ENCODE data around the gene GPC4. TPM values are rescaled to one million over a fixed set of nuclear protein-coding genes. Genes with fewer than 3 reads are reported as not detected.

Gene GPC4
- total RNA-seq, 4 donors from 2014 or later: 7.8 to 15.7 (median 12.7) TPM

DNA sequence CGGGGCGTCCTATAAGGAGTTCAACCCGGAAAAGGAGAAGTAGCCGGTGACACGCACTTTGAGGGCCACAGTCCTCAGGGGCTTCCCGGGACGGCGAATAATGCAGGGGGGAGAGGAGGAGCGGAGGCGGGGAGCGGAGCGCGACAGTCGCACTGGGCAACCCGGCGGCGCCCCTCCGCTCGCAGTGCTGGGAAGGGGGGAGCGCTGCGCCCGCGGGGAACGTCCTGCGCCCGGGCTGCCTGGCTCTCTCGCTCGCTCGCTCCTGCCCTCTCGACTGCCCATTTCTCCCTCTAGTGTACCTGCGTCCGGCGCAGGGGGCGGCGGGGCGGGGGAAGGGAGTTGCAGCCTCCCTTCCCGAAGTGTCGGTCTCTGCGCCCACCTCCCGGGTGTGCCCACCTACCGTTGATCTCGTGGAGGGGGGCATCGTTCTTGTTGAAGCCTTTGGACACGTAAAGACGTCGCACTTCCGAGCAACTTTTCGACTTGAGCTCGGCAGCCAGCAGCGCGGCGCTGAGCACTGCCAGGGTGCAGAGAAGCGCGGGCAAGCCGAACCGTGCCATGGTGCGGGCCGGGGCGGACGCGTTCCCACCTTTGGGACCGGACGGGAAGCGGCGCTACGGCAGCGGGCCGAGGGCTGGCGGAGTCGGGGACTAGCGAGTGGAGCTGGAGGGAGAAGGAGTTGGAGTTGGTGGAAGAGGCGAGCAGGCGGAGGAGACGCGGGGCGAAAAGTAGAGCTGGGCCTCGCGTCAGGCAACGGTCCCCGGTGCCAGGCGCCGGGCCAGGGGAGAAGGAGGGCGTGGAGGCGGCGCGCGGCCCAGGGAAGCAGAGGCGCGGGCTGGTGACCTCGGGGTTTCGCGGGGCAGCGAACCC, 648 bp downstream of the GPC4 start:
- H3K4me3 ChIP-seq: peak overlapping the region; percentile 47 to 66 (median 60)
- peak; percentile 12 for DNase-seq
- TF ChIP-seq, protein P1, sequence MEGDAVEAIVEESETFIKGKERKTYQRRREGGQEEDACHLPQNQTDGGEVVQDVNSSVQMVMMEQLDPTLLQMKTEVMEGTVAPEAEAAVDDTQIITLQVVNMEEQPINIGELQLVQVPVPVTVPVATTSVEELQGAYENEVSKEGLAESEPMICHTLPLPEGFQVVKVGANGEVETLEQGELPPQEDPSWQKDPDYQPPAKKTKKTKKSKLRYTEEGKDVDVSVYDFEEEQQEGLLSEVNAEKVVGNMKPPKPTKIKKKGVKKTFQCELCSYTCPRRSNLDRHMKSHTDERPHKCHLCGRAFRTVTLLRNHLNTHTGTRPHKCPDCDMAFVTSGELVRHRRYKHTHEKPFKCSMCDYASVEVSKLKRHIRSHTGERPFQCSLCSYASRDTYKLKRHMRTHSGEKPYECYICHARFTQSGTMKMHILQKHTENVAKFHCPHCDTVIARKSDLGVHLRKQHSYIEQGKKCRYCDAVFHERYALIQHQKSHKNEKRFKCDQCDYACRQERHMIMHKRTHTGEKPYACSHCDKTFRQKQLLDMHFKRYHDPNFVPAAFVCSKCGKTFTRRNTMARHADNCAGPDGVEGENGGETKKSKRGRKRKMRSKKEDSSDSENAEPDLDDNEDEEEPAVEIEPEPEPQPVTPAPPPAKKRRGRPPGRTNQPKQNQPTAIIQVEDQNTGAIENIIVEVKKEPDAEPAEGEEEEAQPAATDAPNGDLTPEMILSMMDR (IDR thresholded peaks at IDR 0.05): no peak
- no peak for TF ChIP-seq EP300 (IDR thresholded peaks at IDR 0.05; ENCODE audit: low read depth)
- H3K27ac ChIP-seq: peak overlapping the region; percentile 84 to 89 (median 86)
- in situ Hi-C loops (cut with MboI; ENCODE audit: low pct_ligation_motif_present in 1 of 4, low pct_unique_long_range_greater_than_20kb in 1 of 4, low sequenced_read_pairs in 3 of 4) (no loop called here), intact Hi-C loops (cut with DNase I; ENCODE audit: low total_unique reads) (loop anchor here (10.0 kb wide), 1 partner anchor 80 kb away; no protein-coding TSS in a partner anchor)
- H3K36me3 ChIP-seq: no peaks in the 10 kb centered on the region
- no peaks in the 10 kb centered on the region for H3K27me3 ChIP-seq
- H3K9me3 ChIP-seq: no peaks in the 10 kb centered on the region
- peaks cover 0 to 4% (median 0%) of the 10 kb centered on the region in 4 donors for H3K4me1 ChIP-seq
- WGBS, 2 donors (ENCODE audit: low coverage in 1 of 2): 47% methylated on average over 93 of the region's 93 CpGs; no CpG with 5 or more reads in 1 of the 2 donors

DNA sequence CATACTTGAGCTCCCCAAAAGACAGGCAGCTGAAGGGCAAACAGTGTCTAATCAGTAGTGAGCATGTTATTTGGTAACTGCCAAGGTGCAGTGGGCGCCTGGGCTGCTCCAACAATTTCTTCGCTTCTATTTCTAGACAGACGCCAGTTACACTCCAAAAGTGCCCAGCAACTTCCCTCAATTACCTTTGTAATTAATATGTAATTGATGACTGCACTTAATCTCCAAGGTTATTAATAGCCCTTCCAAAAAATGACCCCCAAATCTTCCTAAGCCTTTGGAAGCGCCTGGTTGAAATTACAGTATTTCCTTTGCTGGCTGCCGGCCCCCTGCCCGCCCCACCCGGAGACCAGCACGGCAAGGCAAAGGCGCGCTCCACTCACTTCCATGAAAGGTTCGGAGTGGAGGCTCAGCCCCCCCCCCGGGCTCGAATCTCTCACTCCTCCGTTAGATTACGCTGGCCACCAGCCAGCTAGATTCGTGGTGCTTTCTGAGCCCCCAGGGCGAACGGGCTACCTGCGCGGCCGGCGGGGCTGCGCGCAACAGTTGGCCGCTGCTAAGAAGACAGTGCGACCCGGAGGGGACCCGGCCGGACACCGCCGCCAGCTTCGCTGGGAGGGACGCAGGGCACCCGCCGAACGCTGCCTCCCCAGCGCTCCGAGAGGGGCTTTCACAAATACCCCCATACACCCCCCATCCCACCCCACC, 1.9 kb downstream of the GPC4 start:
- H3K9me3 ChIP-seq: no peaks in the 10 kb centered on the region
- 20 to 49% methylated on average over 1 to 38 of the region's 38 CpGs for WGBS, 2 donors (ENCODE audit: low coverage in 1 of 2)
- DNase-seq: peak; percentile 11
- H3K27ac ChIP-seq: peak overlapping the region; percentile 84 to 89 (median 86)
- TF ChIP-seq, protein P1 (IDR thresholded peaks at IDR 0.05): no peak
- TF ChIP-seq POLR2AphosphoS5 (IDR thresholded peaks at IDR 0.05) (no peak), POLR2A (IDR thresholded peaks at IDR 0.05) (no peak), EP300 (IDR thresholded peaks at IDR 0.05; ENCODE audit: low read depth) (no peak)
- H3K4me1 ChIP-seq: peaks cover 0 to 4% (median 0%) of the 10 kb centered on the region in 4 donors
- H3K36me3 ChIP-seq: no peaks in the 10 kb centered on the region
- in situ Hi-C loops (cut with MboI; ENCODE audit: low pct_ligation_motif_present in 1 of 4, low pct_unique_long_range_greater_than_20kb in 1 of 4, low sequenced_read_pairs in 3 of 4) (no loop called here), intact Hi-C loops (cut with DNase I; ENCODE audit: low total_unique reads) (loop anchor here (10.0 kb wide), 1 partner anchor 79 kb away; no protein-coding TSS in a partner anchor)
- peak overlapping the region; percentile 47 to 66 (median 60) for H3K4me3 ChIP-seq
- H3K27me3 ChIP-seq: no peaks in the 10 kb centered on the region

DNA sequence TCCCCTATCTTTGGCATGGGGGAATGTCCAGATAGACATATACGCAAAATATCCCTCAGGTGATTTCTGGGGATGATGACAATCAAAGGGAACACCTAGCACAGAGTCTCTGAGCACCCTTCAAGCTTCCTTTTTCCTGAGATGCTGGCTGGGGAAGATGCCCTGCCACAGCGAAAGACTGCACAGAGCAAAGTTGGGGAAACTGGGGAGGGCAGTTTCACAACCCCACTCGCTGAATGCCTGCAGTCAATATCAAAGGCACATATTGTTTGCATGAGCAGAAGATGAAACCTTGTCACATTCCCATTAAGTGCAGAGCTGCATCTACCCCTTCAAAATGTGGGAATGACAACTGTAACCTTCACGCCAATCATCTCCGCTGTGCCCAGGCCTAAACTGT, 2.6 kb downstream of the GPC4 start:
- 73% methylated on average over 2 to 5 of the region's 5 CpGs for WGBS, 2 donors (ENCODE audit: low coverage in 1 of 2)
- no peaks in the 10 kb centered on the region for H3K27me3 ChIP-seq
- in situ Hi-C loops (cut with MboI; ENCODE audit: low pct_ligation_motif_present in 1 of 4, low pct_unique_long_range_greater_than_20kb in 1 of 4, low sequenced_read_pairs in 3 of 4) (no loop called here), intact Hi-C loops (cut with DNase I; ENCODE audit: low total_unique reads) (loop anchor here (10.0 kb wide), 1 partner anchor 78 kb away; no protein-coding TSS in a partner anchor)
- peak overlapping the region in 3 of 4 donors; percentile 84 to 89 (median 86) for H3K27ac ChIP-seq
- no peak for DNase-seq
- TF ChIP-seq POLR2AphosphoS5 (IDR thresholded peaks at IDR 0.05) (no peak), POLR2A (IDR thresholded peaks at IDR 0.05) (no peak), EP300 (IDR thresholded peaks at IDR 0.05; ENCODE audit: low read depth) (no peak)
- TF ChIP-seq, protein P1 (IDR thresholded peaks at IDR 0.05): no peak
- peak overlapping the region in 2 of 4 donors; percentile 55 to 66 for H3K4me3 ChIP-seq
- no peaks in the 10 kb centered on the region for H3K36me3 ChIP-seq
- H3K4me1 ChIP-seq: peaks cover 0 to 4% (median 0%) of the 10 kb centered on the region in 4 donors
- H3K9me3 ChIP-seq: no peaks in the 10 kb centered on the region

- TF ChIP-seq POLR2A (IDR thresholded peaks at IDR 0.05): no peak
- TF ChIP-seq, protein P1 (IDR thresholded peaks at IDR 0.05): no peak
- TF ChIP-seq EP300 (IDR thresholded peaks at IDR 0.05; ENCODE audit: low read depth): no peak
- no peak for TF ChIP-seq POLR2AphosphoS5 (IDR thresholded peaks at IDR 0.05)
- DNase-seq: no peak
- no peaks in the 10 kb centered on the region for H3K27me3 ChIP-seq
- intact Hi-C loops (cut with DNase I; ENCODE audit: low total_unique reads): loop anchor here (10.0 kb wide), 1 partner anchor 77 kb away; no protein-coding TSS in a partner anchor
- WGBS, 2 donors (ENCODE audit: low coverage in 1 of 2): 65% methylated on average over 3 of the region's 3 CpGs; no CpG with 5 or more reads in 1 of the 2 donors
- peak overlapping the region in 3 of 4 donors; percentile 84 to 89 (median 86) for H3K27ac ChIP-seq
- H3K4me1 ChIP-seq: peaks cover 0 to 4% (median 0%) of the 10 kb centered on the region in 4 donors
- peak overlapping the region in 1 of 4 donors; percentile 66 for H3K4me3 ChIP-seq
- in situ Hi-C loops (cut with MboI; ENCODE audit: low pct_ligation_motif_present in 1 of 4, low pct_unique_long_range_greater_than_20kb in 1 of 4, low sequenced_read_pairs in 3 of 4): no loop called here
- no peaks in the 10 kb centered on the region for H3K36me3 ChIP-seq
- no peaks in the 10 kb centered on the region for H3K9me3 ChIP-seq
Measured at GRCh38 chrX:133412246-133412645, 3.0 kb downstream of the GPC4 start.
